ENCODE measurements around the gene FBXL14.
"Not testable (repeated sequence)": the region's sequence is repeated elsewhere in the genome, so short reads cannot be mapped to it uniquely, and the experiment has no call there.

FBXL14 gene

DNA sequence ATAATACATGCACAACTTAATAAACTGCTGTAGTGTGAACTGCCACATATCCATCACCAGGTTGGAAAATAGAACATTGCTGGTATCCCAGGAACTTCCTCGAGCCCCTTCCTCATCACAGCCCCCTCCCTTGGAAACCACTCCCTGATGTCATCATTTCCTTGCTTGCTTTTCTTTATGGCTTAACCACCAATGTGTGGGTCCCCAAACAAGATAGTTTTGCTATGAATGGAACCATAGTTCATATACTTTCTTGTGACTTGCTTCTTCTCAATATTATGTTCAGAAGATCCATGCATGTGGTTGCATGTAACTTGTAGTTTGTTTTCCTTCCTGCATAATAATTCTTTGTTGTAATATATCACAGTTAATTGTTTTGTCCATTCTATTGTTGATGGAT lies 25.7 kb upstream of the FBXL14 start:
- no peak for DNase-seq (ENCODE audit: low read depth)

DNA sequence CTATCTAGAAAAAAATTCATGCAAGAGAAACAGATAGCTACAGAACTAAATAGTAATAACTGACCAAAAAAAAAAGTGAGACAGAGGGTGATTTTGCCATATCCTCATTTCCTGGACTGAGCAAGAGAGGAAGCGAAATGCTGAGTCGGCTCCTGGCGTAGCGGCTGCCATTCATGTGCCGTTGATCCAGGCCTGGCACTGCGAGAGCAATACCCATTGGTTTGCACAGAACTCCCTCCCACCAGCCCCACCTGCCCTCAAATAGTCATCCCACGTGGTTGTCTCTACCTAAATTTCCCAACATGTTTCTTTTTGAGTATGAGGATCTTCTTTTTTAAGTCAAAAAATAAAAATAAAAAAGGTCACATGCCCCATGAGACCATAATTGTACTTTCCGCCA lies 25.2 kb upstream of the FBXL14 start:
- DNase-seq (ENCODE audit: low read depth), result no peak

DNA sequence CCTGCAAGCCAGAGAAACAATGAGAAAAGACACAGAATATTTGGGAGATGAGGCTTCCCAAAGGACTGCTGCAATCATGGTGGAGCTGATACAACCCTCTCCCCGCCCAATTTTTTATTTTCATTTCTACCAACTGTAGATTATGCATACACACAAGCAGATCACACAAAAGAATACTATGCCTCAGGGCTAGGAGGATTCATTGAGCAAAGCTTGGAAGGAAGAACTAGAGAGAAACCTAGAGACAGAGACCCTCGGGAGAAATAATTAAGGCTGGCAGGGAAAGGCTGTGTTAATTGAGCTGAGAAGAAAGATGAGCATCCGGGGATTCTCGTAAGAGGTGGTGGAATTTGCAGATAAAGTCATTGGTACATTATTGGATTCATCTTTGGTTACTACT lies 24.8 kb upstream of the FBXL14 start:
- DNase-seq (ENCODE audit: low read depth), result no peak

GRCh38 chr12:1618489-1618888 lies 24.1 kb upstream of the FBXL14 start:
- no peak for DNase-seq (ENCODE audit: low read depth)

DNA sequence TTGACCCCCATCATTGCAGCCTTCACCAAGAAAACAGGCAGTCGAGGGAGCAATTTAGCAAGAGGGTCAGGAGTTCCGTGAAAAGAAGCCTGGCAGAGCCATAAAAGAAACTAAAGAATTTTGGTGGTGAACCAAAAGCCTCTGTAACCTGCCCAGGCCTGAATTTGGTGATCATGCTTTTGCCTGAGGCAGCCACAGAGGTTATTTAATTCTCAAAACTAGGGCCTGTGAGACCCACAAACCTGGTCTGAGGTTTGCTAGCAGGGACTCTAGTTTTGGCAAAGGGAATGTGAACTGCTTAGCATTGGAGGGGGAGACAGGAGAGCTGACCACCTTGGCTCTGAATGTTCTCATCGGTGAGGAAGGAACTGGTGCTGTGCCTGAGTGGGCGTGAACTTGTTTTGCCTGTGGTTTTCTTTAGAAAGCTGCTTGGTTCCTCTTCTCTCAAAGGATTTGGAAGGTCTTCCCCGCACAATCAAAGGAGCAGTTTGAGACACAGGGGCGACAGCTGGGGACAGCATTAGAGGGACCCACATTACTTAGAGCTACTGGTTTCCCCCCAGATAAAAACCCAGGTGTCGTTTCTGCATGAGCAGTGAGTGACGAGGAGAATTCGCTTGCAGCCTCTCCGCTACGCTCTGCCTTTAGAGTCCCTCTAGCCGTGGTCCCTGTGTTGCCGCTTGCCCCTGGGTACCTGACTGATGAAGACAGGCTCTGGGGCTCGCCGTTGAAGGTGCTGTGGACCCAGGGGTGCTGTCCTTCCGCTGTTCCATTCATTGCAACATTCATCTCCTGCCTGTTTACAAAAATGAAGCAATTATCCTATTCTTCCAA lies 22.1 kb upstream of the FBXL14 start:
- DNase-seq (ENCODE audit: low read depth), result no peak

- DNase-seq (ENCODE audit: low read depth), result no peak
These were observed 20.0 kb upstream of the FBXL14 start for GRCh38 chr12:1614360-1614759.

DNA sequence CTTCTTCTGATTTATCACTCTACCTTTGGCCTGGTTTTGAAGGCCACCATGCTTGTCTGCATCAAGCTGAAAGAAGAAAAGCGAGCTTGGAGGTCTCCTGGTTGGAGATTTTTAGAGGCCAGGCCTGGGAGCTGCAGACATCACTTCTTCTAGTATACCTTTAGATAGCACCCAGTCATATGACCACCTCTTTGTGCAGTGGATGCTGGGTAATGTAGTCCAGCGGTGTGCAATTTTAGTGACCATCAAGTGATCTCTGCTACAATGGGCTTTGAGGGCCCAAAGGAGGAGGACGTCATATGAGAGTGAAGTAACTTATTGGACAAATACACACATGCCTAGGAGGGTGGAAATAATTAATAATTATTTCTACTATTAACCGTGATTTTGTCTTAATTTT lies 19.5 kb upstream of the FBXL14 start:
- DNase-seq (ENCODE audit: low read depth), result no peak

DNA sequence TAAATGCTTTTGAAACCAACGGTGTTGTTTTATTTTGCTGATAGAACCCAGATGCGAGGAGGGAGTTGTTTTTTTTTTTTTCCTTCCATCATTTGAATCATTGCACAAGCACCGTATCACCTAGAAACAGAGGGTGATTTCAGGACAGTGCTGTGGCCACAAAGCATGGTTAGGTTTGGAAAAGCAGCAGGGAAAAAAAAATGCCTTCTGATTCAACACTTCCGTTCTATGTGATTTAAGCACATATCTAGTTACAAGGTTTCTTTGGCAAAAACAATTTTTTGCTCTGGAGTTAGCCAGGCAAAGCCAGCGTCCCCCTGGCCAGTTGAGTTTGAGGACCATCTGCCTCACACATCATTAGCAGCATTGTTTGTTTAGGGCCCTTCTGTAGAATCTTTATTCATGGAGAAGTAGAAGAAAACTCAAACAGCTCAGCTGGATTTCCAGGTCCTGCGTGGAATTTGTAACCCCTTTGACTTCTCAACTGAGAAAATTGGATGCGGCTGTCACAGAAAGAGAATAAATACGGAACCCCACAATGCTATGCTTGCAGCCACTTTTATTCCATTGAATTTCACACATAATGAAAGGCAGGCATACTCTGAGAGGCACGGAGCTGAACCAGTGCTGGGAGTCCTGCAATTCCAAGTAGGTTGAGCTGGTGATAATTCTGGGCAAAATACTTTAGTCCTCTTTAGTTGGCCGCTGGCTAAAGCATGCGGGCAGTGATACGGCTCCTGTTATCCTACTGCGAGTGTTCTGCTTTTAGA lies 17.6 kb upstream of the FBXL14 start:
- no peak for DNase-seq (ENCODE audit: low read depth)

- no peak for DNase-seq (ENCODE audit: low read depth)
These were observed 15.8 kb upstream of the FBXL14 start for GRCh38 chr12:1610072-1610643.

GRCh38 chr12:1608713-1609119 lies 14.3 kb upstream of the FBXL14 start:
- DNase-seq (ENCODE audit: low read depth), result no peak

- no peak for DNase-seq (ENCODE audit: low read depth)
These were observed 13.7 kb upstream of the FBXL14 start for GRCh38 chr12:1607940-1608712.

DNA sequence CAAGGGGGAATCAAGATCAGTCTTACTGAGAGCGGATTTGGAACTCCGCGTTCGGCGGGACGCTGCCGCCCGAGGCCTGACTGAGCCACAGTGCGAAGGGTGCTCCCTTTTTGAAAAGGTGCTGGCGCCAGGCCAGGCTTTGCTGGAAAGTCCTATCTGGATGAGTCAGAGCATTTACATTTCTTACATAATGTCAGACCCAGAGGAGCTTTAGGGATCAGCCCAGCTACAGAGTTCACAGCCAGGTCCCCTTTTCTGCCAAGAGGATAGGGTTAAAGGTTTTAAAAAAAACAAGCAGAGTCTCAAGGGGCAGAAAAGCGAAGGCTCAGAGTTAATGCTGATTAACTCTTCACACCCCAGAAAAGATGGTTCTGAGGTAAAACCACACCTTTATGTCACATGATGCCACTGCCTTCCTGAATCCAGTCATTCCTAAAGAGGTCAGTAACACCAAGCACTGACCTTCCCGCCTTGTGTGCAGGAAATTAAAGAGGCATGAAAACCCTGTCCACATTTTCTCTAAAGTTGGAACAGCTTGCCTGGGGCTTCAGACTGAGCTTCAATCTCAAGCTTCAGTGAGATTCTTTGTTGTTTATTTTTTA lies 11.7 kb upstream of the FBXL14 start:
- DNase-seq (ENCODE audit: low read depth), result no peak

DNA sequence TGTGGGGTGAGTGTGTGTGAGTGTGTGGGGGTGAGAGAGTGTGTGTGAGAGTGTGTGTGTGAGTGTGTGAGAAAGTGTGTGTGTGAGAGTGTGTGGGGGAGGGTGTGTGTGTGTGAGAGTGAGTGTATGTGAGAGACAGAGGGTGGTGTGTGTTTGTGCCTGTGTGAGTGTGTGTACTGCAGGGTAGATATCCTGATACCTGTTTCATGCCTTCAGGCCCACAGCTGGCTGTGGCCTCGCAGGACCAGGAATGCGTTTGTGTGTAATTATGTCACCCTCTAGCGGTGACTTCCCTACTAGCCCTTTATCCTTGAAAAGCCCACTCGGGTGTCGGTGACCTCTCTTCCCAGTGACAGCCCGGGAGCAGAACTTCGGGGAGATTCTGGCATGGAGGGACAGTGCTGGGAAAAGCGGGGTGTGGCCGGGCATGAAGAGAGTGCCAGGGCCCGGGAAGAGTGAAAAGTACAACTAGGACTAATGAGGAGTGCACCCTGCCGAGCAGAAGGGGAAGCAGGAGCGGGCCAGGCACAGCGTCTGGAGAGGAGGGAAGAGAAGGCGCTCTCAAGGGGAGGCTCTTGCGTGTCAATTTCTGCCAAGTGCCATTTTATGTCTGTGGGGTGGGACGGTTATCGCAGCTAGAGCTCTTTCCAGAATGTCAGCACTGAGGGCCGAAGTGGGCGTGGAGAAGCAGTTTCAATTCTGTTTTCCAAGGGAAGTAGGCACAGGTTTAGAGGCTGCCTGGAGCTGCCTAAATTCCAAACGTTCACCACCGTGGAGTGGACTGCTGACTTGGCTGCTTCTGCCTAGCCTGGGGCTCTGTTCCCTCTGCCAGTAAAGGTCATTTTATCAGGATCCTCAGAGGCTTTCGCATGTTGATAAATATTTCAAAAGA lies 11.0 kb upstream of the FBXL14 start:
- no peak for DNase-seq (ENCODE audit: low read depth)

GRCh38 chr12:1604464-1604863 lies 10.1 kb upstream of the FBXL14 start:
- DNase-seq (ENCODE audit: low read depth), result no peak

DNA sequence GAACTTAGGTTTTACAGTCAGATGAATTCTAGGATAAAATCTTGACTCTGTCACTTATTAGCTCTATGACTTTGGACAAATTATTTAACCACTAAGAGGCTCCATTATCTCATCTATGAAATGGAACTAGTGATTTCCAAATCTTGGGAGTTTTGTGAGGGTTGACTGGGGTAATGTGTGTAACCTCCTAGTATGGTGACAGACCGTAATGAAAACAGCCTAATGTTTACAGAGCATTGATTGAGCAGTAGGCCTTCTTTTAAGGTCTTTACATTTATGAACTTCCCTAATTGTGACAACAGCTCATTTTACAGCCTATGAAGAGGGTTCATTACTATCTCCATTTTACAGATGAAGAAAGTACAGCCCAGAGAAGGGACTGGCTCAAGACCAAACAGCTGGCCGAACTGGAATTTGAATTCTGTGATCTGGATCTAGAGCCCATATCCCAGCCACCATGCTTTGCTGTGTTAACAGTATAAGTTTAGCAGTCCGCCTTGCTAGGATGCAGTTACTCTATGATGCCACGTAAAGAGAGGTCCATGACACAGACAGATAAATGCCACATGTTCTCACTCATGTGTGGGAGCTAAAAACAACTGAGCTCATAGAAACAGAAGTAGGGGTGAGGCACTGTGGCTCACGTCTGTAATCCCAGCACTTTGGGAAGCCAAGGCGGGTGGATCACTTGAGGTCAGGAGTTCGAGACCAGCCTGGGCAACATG lies 9.1 kb upstream of the FBXL14 start:
- DNase-seq (ENCODE audit: low read depth), result no peak

DNA sequence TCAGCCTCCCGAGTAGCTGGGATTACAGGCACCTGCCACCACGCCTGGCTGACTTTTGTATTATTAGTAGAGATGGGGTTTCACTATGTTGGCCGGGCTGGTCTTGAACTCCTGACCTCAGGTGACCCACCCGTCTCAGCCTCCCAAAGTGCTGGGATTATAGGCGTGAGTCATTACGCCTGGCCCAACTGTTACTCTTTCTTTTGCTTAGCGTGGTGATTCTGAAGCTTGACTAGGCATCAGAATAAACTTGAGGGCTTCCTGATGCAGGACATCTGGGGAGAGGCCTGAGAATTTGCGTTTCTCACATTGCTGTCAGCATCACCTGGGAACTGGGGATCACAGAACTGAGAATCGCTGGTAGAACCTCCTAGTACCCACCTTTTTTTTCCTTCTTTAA lies 8.3 kb upstream of the FBXL14 start:
- DNase-seq (ENCODE audit: low read depth), result not testable (repeated sequence)

- no peak for DNase-seq (ENCODE audit: low read depth)
These were observed 4.4 kb upstream of the FBXL14 start for GRCh38 chr12:1598757-1599156.

GRCh38 chr12:1595690-1596347 lies 1.4 kb upstream of the FBXL14 start:
- DNase-seq (ENCODE audit: low read depth), result no peak

DNA sequence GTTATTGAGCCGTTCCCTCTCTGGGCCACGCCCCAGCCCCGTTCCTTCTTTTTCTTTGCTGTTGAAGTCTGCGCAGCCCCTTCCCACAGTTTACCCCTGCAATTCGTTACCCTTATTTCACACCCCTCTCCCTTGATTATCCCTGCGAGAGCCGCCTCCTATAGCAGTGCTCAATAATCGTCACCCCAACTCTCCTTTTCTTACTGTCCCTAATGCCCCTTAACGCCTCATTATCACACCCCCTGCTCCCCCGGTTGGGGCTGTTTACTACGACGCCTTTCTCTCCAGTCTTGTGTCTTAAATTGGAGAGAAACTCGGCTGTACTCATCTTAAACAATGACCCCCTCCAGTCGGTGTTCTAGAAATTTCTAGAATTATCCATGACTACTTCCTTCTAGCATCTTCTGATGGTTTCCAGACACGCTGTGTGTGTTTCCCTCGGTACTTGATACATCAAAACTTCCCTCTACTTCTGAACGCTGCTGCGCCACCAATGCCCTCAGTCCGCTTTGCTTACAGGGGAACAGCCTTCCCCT lies 713 bp upstream of the FBXL14 start:
- DNase-seq (ENCODE audit: low read depth), result no peak

DNA sequence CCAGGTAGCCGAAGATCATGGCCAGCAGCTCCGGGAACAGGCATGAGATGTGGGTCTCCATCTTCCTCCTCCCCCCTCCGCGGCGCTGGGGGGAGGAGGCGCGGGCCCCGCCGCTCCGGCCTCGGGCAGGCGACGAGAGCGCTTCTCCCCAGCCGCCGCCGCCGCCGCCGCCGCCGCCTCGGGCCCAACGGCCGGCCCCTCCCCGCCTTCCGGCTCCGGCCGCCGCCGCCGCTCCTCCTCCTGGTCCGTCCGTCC lies 448 bp downstream of the FBXL14 start:
- no peak for DNase-seq (ENCODE audit: low read depth)
